Thyroid gland (tissue), 4 donors: ENCODE data around the gene SV2B. TPM values are rescaled to one million over a fixed set of nuclear protein-coding genes. Genes with fewer than 3 reads are reported as not detected.

Experiments
- DNase-seq, 2 donors: peaks; one replicate each; pipeline ENCODE4 v3.0.0-alpha.2; 2019
- H3K27ac ChIP-seq, 3 donors: fragments of 200-600 bp; sonication (generic); 1 replicate in 2 of 3; 2 replicates in 1 of 3; pipeline ENCODE4 v1.5.1; 2016 to 2019; ENCODE audit warnings: mild to moderate bottlenecking in 1 of 3, moderate library complexity in 1 of 3
- H3K27me3 ChIP-seq: fragments of 200-600 bp; sonication (generic); one replicate; pipeline ENCODE4 v1.5.1; 2019
- H3K36me3 ChIP-seq, 2 donors: fragments of 200-600 bp; sonication (generic); one replicate each; pipeline ENCODE4 v1.5.1; 2016 to 2019
- H3K4me1 ChIP-seq, 2 donors: fragments of 200-600 bp; sonication (generic); one replicate each; pipeline ENCODE4 v1.5.1; 2017 to 2019
- H3K4me3 ChIP-seq, 3 donors: fragments of 200-600 bp; sonication (generic); replicated peaks in 1 of 3; 1 replicate in 2 of 3; 2 replicates in 1 of 3; pipeline ENCODE4 v1.5.1; 2016; ENCODE audit warnings: mild to moderate bottlenecking in 1 of 3
- H3K9me3 ChIP-seq: fragments of 200-600 bp; sonication (generic); one replicate; pipeline ENCODE4 v1.5.1; 2017
- POLR2A ChIP-seq, 2 donors: fragments of 450-650 bp; IDR thresholded peaks; one replicate each; pipeline ENCODE4 v1.6.1; 2017; ENCODE audit warnings: antibody characterized with exemption in 2 of 2, mild to moderate bottlenecking in 2 of 2, moderate library complexity in 1 of 2
- WGBS, 2 donors: methylation state at CpG; one replicate each; pipeline ENCODE4 v1.1.5; 2017; 5-methylcytosine and 5-hydroxymethylcytosine counted together
- intact Hi-C: fragments of 100-400 bp; cut with DNase I; formaldehyde crosslinking; loops from one replicate; pipeline ENCODE4 v1.15.1; 2023
- total RNA-seq, 4 donors: library from RNA; depleted of rRNA; stranded (reverse); fragments of >200 nt; gene quantifications; one replicate each; pipeline ENCODE4 v1.2.3, GENCODE V29; 2016
- TF ChIP-seq, protein P1 (sequence below), 6 experiments: fragments of 200-600 bp in 3 of 6; fragments of 450-650 bp in 3 of 6; sonication (generic) in 3 of 6; IDR thresholded peaks; one replicate each; pipeline ENCODE4 v1.5.1; 2016 to 2019; ENCODE audit warnings: antibody characterized with exemption in 6 of 6, mild to moderate bottlenecking in 2 of 6, inconsistent platforms in 1 of 6, moderate library complexity in 1 of 6

SV2B gene
- total RNA-seq, 4 donors from 2014 or later: 0.83 to 3.9 (median 2.2) TPM

DNA sequence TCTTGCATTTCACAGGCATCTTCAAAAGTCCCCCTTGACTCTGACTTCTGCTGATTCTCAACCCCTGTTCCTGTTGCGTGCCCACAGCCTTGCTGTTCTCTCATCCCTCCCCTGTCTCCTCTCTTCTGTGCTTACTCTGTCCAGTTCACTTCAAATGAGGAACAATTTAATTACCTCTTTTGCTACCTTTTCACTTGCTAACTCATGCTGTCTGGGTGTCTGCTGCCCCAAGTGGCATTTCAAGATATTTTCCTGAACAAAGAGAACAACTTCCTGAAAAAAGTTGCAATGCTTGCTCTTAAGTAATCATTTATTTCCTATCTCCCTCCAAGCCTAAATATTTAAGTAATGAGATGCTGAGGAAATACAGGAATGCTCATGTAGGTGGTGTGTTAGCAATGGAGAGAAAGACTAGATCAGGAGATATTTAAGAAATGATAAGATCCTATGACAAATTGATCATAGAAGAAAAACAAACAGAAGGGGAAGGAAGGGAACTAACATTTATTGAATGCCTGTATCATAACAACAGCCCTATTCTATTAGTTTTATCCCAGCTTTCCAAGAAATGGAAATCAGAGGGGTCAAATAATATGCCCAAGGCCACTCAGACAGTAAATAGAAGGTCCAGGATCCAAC, 42.2 kb downstream of the SV2B start:
- no peak overlapping the region for H3K27ac ChIP-seq
- DNase-seq: no peak
- H3K4me3 ChIP-seq: no peak overlapping the region
- no peaks in the 10 kb centered on the region for H3K9me3 ChIP-seq
- 70% methylated on average over 1 of the region's 1 CpG for WGBS, 2 donors
- H3K36me3 ChIP-seq: no peaks in the 10 kb centered on the region
- no peaks in the 10 kb centered on the region for H3K4me1 ChIP-seq
- intact Hi-C loops: no loop called here
- TF ChIP-seq, protein P1, sequence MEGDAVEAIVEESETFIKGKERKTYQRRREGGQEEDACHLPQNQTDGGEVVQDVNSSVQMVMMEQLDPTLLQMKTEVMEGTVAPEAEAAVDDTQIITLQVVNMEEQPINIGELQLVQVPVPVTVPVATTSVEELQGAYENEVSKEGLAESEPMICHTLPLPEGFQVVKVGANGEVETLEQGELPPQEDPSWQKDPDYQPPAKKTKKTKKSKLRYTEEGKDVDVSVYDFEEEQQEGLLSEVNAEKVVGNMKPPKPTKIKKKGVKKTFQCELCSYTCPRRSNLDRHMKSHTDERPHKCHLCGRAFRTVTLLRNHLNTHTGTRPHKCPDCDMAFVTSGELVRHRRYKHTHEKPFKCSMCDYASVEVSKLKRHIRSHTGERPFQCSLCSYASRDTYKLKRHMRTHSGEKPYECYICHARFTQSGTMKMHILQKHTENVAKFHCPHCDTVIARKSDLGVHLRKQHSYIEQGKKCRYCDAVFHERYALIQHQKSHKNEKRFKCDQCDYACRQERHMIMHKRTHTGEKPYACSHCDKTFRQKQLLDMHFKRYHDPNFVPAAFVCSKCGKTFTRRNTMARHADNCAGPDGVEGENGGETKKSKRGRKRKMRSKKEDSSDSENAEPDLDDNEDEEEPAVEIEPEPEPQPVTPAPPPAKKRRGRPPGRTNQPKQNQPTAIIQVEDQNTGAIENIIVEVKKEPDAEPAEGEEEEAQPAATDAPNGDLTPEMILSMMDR (IDR thresholded peaks at IDR 0.05): no peak
- no peak for TF ChIP-seq POLR2A (IDR thresholded peaks at IDR 0.05)
- no peaks in the 10 kb centered on the region for H3K27me3 ChIP-seq

DNA sequence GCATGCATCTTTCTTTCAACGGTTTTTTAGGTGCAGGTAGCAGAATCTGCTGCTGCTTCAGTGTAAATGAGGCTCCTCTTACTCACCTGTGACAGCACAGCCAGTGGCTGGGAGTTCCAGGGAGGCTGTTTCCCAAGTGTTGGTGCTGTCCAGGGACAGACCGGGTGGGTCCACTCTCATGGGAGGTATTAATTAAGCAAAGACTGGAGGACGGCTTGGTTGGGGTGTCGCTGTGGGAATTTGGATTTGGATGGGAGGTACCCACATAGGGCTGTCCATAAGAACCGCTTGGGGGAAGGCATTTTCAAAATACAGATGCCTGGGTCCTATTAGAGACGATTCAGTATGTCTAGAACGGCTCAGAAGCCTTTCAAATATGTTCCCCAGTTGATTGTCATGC, 42.9 kb downstream of the SV2B start:
- H3K27me3 ChIP-seq: no peaks in the 10 kb centered on the region
- no peaks in the 10 kb centered on the region for H3K4me1 ChIP-seq
- H3K27ac ChIP-seq: no peak overlapping the region
- TF ChIP-seq, protein P1 (IDR thresholded peaks at IDR 0.05): no peak
- TF ChIP-seq POLR2A (IDR thresholded peaks at IDR 0.05): no peak
- H3K9me3 ChIP-seq: no peaks in the 10 kb centered on the region
- no peak for DNase-seq
- 74 to 79% methylated on average over 7 of the region's 7 CpGs for WGBS, 2 donors
- no peak overlapping the region for H3K4me3 ChIP-seq
- H3K36me3 ChIP-seq: no peaks in the 10 kb centered on the region
- intact Hi-C loops: no loop called here

DNA sequence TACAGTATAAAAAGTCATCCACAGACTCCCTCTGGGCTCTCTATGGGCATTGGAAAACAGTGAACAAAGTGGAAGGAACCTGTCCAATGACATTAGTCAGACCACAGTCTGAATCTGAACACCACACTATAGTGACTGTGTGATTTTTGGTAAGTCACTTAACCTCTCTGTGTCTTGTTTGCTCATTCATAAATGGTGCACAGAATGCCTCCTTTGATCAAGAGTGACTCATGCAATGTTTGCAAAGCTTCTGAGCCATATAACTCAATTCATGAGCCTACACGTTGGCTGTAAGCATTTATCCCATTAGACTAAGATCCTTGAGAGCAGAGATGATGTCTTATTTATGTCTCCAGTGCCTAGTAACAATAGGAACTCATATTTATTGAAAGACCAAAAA, 46.7 kb downstream of the SV2B start:
- intact Hi-C loops: no loop called here

DNA sequence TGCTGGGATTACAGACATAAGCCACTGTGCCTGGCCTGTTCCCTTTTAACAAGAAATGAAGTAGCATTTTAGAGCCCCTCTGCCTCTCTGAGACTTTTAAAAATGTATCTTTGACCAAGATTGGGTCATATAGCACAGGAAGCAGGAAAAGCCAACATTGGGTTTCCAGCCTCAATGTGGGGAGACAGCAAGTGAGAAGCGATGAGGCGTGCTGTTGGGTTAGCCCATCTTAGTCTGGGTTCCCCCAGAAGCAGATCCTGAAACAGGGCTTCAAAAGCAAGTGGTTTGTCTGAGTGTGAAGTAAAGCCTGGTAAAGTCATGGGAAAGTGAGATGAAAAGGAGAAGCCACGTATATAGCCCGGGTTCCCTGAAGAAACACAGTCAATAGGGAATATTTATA, 48.2 kb downstream of the SV2B start:
- no peaks in the 10 kb centered on the region for H3K27me3 ChIP-seq
- no peaks in the 10 kb centered on the region for H3K4me1 ChIP-seq
- H3K9me3 ChIP-seq: no peaks in the 10 kb centered on the region
- no peak for DNase-seq
- H3K4me3 ChIP-seq: no peak overlapping the region
- intact Hi-C loops: no loop called here
- no peaks in the 10 kb centered on the region for H3K36me3 ChIP-seq
- 91 to 93% methylated on average over 4 of the region's 4 CpGs for WGBS, 2 donors
- TF ChIP-seq, protein P1 (IDR thresholded peaks at IDR 0.05): no peak
- no peak for TF ChIP-seq POLR2A (IDR thresholded peaks at IDR 0.05)
- no peak overlapping the region for H3K27ac ChIP-seq

More for the DNA sequence above, 46.7 kb downstream of the SV2B start:
- no peak overlapping the region for H3K4me3 ChIP-seq
- 78 to 81% methylated on average over 1 of the region's 1 CpG for WGBS, 2 donors
- no peak overlapping the region for H3K27ac ChIP-seq
- TF ChIP-seq, protein P1 (IDR thresholded peaks at IDR 0.05): no peak
- no peak for TF ChIP-seq POLR2A (IDR thresholded peaks at IDR 0.05)
- H3K27me3 ChIP-seq: no peaks in the 10 kb centered on the region
- H3K36me3 ChIP-seq: no peaks in the 10 kb centered on the region
- H3K4me1 ChIP-seq: no peaks in the 10 kb centered on the region
- no peak for DNase-seq
- no peaks in the 10 kb centered on the region for H3K9me3 ChIP-seq

DNA sequence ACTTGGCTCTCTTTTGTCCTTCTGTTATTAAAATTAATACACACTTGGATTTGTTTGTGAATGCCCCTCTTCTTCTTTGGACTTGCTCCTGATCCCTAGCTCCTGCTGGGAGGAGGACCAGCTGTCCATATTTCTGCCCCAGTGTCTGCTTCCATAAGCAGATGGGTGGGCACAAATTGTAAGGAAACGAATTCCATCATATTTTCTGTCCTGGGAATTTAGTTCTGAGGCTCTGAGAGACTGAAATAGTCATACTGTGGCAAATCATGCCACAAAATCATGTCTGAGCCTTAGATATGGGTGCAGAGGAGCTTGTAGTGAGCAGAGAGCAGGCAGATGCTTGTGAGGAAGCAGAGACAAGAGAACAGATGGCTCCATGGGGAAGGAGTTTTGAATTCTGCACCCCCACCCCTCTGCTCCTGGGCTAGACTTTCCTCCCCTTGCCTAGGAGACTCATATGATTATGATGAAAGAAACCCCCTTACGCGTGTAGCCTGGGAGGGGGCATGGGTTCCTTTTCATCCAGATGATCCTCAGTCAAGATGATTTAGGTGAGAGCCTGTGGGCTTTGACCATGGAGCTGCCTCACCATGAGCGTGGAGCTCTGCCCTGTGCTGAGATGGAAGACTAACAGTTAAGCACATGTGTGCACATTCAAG, 50.6 kb downstream of the SV2B start:
- no peaks in the 10 kb centered on the region for H3K9me3 ChIP-seq
- no peaks in the 10 kb centered on the region for H3K4me1 ChIP-seq
- H3K27ac ChIP-seq: no peak overlapping the region
- 77 to 79% methylated on average over 4 of the region's 4 CpGs for WGBS, 2 donors
- intact Hi-C loops: no loop called here
- no peak overlapping the region for H3K4me3 ChIP-seq
- TF ChIP-seq, protein P1 (IDR thresholded peaks at IDR 0.05): no peak
- TF ChIP-seq POLR2A (IDR thresholded peaks at IDR 0.05): no peak
- H3K36me3 ChIP-seq: no peaks in the 10 kb centered on the region
- DNase-seq: no peak
- H3K27me3 ChIP-seq: no peaks in the 10 kb centered on the region
